ENCODE results near the gene STAT5B. TPM values are rescaled to one million over a fixed set of nuclear protein-coding genes. Genes with fewer than 3 reads are reported as not detected.
A peak's percentile ranks its signal among the peaks of the same experiment; 100 is the strongest.
"Not testable (repeated sequence)": the region's sequence is repeated elsewhere in the genome, so short reads cannot be mapped to it uniquely, and the experiment has no call there.

STAT5B gene
- polyA plus RNA-seq, 3 donors = 37.5 to 39.2 (median 37.6) TPM

DNA sequence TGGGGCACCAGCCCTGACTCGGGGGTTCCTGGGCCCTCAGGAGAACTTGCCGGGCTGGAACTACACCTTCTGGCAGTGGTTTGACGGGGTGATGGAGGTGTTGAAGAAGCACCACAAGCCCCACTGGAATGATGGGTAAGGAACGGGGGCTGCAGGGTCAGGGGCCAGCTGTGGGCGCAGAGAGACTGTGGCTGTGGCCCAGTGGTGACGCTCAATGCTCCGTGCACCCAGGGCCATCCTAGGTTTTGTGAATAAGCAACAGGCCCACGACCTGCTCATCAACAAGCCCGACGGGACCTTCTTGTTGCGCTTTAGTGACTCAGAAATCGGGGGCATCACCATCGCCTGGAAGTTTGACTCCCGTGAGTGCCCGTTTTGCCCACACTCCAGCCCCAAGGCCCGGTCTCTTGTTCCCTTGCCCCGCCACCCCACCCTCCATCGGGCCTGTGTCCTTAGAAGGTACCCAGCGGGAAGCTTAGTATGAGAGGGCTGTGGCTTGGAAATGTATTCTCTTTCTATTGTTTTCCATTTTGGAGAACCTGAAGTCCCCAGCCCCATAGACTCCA is 31.3 kb upstream of the STAT5B start:
- no peak for DNase-seq (ENCODE audit: low read depth in 3 of 3, low spot score in 2 of 3)

DNA sequence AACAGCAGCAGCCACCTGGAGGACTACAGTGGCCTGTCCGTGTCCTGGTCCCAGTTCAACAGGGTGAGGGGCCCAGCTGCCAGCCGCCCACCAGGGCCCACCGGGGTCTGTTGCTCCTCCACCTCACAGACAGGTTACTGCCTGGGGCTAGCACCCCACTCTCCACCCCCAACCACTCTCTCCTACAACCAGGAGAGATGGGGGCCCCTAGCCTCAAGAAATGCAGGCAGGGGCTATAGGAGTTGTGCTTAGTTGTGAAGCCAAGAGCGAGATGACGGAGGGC is 30.1 kb upstream of the STAT5B start:
- no peak for DNase-seq (ENCODE audit: low read depth in 3 of 3, low spot score in 2 of 3)

DNA sequence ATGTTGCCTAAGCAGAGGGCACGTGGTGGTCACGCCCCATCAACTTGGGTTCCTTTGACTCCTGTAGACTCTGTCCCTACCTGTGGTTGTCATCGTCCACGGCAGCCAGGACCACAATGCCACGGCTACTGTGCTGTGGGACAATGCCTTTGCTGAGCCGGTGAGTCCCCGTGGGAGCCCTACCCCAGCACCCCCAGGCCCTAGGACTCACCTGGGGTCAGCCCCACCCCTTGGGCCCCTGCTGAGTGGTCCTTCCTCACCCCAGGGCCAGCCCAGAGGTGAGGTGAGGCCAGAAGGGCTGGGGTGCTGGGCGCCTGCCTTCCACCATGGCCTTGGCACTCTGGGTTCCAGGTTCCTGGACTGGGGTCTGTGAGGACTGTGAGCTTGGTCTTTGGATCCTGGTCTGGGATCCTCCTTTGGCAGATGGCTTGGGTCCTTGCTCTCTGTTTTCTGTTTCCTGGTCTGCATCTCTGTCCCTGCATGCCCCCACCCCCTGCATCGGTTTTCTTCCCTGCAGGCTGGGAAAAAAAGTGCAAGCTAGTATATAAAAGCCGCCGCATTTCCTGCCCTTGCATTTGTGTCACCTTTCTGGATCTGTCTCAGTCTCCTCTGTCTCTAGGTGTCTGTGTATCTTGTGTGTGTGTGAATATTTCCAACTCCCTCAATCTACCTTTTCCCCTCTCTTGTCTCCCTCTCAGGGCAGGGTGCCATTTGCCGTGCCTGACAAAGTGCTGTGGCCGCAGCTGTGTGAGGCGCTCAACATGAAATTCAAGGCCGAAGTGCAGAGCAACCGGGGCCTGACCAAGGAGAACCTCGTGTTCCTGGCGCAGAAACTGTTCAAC is 29.6 kb upstream of the STAT5B start:
- DNase-seq (ENCODE audit: low read depth in 3 of 3, low spot score in 2 of 3) = no peak

DNA sequence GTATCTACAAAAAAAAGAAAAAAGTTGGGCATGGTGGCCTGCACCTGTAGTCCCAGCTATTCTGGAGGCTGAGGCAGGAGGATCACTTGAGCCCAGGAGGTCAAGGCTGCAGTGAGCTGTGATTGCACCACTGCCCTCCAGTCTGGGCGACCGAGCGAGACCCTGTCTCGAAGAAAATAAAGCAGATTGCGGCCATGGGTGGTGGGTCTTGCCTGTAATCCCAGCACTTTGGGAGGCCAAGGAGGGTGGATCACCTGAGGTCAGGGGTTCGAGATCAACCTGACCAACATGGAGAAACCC is 28.8 kb upstream of the STAT5B start:
- not testable (repeated sequence) for DNase-seq (ENCODE audit: low read depth in 3 of 3, low spot score in 2 of 3)

DNA sequence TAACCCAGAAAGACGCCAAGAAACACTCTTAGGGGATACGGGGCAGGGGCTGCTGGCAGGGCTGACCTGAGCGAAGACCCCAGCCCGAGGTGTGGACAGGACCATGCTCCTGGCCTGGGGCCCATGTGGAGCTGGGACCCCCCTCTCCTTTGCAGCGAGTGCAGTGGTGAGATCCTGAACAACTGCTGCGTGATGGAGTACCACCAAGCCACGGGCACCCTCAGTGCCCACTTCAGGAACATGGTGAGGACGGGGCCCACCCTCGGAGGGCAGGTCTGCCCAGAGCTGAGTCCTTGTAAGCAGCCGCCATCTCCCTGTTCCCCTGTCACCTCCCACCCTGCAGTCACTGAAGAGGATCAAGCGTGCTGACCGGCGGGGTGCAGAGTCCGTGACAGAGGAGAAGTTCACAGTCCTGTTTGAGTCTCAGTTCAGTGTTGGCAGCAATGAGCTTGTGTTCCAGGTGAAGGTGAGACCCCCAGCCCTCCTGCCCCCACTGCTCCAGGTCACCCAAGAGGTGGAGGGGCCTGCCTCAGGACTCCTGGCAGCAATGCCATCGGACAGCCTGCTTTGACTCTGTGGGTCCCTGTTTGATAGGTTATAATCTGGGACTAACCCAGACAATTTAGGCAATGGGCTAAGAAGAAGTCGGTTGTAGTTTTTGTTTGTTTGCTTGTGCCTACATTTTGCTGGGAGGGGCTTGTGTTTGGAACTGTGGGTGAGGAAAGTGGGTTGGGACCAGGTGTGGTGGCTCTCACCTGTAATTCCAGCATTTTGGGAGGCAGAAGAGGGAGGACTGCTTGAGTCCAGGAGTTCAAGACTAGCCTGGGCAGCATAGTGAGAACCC is 28.2 kb upstream of the STAT5B start:
- no peak for DNase-seq (ENCODE audit: low read depth in 3 of 3, low spot score in 2 of 3)

DNA sequence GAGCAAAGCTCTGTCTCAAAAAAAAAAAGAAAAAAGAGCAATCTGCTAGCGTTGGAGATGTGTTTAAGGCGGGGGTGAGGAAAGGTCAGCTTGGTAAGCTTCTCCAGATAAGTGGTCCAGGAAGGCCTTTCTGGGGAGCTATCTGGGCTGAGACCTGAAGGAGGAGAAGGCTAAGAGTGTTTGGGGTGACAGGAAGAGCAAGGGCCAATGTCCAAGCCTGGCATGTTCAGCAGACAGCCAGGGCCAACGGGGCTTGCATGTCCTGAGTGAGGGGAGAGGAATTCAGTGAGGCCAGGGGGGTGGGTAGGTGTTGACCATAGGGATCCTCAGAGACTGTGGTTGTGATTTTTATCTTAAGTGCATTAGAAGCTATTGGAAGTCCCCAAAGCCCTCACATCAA is 27.5 kb upstream of the STAT5B start:
- no peak for DNase-seq (ENCODE audit: low read depth in 3 of 3, low spot score in 2 of 3)

DNA sequence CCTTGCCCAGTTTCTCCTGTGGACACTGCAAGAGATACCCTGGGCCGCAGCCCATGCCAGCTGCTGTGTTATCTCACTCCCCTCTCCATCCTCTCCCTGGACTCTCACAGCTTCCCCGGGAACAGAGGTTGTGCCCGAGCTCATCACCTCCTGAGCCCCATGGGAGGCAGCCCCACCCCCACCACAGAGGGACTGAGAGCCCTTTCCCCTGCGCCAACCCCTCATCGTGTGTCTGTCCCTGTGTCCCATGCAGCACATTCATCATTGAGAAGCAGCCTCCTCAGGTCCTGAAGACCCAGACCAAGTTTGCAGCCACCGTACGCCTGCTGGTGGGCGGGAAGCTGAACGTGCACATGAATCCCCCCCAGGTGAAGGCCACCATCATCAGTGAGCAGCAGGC is 24.8 kb upstream of the STAT5B start:
- DNase-seq (ENCODE audit: low read depth in 3 of 3, low spot score in 2 of 3) = no peak

DNA sequence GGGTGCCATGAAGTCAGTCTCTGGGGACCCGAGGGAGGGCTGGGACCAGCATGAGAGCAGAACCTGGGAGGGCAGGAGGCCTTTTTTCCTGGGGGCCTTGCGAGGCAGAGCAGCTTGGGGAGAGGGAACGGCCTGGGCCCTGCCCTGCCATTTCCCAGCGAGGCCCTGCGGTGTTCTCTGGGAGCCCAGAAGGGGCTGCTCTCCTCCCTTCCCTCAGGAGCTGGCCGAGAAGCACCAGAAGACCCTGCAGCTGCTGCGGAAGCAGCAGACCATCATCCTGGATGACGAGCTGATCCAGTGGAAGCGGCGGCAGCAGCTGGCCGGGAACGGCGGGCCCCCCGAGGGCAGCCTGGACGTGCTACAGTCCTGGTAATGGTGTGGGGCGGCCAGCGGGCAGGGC is 23.7 kb upstream of the STAT5B start:
- DNase-seq (ENCODE audit: low read depth in 3 of 3, low spot score in 2 of 3) = not testable (repeated sequence)

DNA sequence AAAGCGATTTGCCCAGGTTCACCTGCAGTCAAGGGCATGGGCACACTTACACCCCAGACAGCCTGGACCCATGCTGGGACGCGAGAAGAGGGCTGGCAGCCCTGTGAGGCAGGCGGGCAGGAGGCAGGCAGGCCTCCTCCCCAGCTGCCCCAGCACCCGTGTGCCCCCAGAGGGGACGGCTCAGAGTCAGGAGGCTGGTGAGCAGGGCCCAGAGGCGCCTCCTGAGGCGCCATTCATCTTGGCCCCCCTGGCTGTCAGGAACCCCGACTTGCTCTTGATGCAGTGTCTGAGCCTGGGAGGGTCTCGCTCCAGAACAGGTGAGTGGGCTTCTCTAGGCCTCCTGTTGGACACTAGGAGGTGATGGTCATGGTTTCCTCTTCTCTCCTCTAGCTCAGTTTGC is 23.2 kb upstream of the STAT5B start:
- DNase-seq (ENCODE audit: low read depth in 3 of 3, low spot score in 2 of 3) = not testable (repeated sequence)

DNA sequence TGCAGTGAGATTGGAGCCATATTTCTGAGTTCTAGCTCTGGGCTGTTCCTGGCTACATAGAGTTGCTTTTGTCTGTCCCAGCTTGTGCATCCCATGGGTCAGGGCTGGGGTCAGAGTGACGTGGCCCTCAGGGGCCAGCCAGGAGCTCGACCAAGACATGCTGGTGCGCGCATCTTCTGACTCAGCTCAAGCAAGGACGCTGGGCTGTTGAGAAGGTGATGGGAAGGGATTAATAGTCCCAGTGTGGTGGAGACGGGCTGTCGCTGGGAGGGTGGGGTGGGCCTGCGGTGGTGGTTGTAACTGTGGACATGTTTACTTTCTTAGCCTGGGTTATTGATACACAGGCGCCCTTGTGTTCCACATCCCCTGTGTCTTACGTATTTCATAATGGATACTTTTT is 21.6 kb upstream of the STAT5B start:
- not testable (repeated sequence) for DNase-seq (ENCODE audit: low read depth in 3 of 3, low spot score in 2 of 3)

DNA sequence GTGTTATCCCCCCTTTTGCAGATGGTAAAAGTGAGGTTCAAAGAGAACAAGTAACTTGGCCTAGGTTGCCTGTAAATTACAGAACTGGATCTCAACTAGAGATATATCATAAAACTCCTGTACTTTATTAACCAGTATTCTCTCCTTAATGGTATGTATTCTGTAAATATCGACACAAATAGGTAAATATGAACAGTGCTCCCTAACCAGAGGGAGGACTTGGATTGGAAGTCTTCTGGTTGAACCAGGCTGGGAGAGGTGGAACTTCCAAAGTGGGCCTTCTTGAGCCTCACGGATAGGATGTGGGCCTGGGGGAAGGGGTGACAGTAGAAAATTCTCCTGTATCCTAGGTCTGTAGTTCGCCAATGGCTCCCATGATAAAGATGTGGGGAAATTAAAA is 19.8 kb upstream of the STAT5B start:
- DNase-seq (ENCODE audit: low read depth in 3 of 3, low spot score in 2 of 3) = no peak

DNA sequence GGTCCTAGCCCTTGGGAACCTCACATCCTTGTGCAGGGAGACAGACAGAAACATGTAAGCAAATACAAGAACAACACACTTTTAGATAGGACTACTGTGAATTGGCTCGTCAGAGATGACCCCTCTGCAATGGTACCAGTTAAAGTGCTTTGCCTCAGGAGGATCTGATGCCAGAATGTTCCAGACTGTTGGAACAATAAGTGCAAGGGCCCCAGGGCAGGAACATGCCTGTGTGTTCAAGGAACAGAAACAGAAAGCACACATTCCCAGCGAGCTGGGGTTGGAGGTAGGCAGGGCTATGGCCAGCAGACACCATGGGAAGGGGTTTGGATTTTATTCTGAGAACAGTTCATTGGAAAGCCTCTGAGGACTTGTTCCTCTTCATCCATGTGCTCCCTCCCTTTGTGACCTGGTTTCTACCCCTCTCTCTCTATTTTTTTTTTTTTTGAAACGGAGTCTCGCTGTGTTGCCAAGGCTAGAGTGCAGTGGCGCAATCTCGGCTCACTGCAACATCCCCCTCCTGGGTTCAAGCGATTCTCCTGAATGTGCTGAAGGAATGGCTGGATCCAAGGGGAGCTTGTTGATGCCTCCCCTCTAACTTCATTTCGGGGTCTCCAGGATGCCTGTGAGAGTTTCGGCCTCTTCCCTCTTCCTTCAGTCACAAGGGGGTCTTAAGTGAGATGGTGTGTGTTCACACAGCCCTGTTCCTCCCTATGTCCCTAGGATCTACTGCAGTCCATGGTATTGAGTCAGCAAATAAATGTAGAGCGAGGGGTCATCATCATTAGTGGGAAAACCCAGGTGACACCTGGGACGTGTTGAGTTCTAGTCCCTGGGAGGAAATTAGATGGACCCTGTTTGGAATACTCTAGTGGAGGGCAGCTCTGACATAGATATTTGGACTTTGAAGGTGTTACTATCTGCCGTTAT is 18.5 kb upstream of the STAT5B start:
- no peak for DNase-seq (ENCODE audit: low read depth in 3 of 3, low spot score in 2 of 3)

DNA sequence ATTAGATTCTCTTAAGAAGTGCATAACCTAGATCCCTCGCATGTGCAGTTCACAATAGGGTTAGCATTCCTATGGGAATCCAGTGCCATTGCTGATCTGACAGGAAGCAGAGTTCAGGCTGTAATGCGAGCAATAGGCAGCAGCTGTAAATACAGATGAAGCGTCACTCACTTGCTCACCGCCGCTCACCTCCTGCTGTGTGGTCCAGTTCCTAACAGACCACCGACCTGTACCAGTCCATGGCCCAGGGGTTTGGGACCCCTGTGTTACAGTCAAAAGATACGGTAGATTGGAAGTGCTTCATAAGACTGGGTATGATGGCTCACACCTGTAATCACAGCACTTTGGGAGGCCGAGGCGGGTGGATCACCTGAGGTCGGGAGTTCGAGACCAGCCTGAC is 14.9 kb upstream of the STAT5B start:
- DNase-seq (ENCODE audit: low read depth in 3 of 3, low spot score in 2 of 3) = no peak

DNA sequence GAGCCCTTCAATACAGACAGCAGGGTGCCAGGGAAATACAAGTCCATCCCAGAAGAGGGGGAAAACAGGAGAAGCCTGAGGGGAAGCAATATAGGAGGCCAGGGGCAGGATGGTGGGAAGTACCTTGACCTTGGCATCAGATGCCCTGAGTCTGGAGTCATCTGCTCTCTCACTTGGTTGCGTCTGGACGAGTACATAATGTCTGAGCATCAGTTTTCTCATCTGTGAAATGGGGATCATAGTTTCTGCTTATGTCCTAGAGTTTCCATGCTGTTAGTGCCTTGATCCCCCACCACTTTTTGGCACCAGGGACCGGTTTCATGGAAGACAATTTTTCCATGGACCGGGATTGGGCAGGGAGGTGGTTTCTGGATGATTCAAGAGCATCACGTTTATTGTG is 14.4 kb upstream of the STAT5B start:
- no peak for DNase-seq (ENCODE audit: low read depth in 3 of 3, low spot score in 2 of 3)

DNA sequence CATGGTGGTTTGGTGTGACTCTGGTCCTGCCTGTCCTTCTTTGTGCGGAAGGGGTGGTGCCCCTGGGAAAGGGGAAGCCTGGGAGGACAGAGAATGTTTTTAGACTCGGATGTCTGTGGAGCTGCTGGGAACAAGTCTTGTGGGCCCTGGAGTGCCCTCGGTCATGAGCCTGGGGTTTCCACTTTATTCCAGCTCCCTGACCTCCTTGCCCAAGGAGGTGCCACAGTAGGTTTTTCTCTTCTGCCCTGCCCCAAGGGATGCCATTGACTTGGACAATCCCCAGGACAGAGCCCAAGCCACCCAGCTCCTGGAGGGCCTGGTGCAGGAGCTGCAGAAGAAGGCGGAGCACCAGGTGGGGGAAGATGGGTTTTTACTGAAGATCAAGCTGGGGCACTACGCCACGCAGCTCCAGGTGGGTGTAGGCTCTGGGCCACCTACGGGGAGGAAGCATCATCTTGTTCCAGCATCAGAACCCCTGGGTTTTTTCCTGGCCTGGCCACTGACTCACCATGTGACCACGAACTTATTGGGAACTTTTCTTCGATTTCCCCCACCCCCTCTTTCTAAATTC is 13.5 kb upstream of the STAT5B start:
- DNase-seq (ENCODE audit: low read depth in 3 of 3, low spot score in 2 of 3) = no peak

DNA sequence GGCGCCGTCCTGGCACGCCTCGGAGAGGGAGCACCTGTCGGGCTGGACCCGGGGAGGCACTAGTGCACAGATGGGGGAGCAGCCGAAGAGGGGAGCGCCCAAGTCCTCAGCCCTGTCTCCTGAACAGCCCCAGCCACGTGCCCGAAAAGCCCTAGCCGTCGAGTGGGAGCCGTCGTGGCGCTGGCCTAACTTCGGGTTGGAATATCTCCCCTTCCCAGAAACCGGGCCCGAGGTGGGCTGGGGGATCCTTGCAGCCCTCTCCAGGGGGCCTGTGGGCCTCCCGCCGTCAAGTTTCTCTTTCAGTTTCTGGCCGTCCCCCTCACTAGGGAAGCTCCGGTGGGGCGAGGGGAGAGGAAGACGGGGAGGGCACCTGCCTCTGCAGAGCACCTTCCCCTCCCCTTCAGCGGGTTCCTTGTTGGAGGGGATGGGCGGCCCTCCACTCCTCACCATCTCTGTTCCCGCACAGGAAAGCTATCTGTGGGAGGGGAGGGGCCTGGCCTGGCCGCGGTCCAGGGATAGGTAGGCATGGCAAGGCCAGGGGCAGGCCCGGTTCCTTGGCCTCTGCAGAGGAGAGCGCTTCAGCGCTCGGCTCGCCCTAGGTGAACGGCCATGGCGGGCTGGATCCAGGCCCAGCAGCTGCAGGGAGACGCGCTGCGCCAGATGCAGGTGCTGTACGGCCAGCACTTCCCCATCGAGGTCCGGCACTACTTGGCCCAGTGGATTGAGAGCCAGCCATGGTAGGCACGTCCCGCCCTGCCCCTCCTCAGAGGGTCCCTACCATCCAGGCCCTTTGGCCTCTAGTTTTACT is 12.8 kb upstream of the STAT5B start:
- DNase-seq (ENCODE audit: low read depth in 3 of 3, low spot score in 2 of 3) = no peak

DNA sequence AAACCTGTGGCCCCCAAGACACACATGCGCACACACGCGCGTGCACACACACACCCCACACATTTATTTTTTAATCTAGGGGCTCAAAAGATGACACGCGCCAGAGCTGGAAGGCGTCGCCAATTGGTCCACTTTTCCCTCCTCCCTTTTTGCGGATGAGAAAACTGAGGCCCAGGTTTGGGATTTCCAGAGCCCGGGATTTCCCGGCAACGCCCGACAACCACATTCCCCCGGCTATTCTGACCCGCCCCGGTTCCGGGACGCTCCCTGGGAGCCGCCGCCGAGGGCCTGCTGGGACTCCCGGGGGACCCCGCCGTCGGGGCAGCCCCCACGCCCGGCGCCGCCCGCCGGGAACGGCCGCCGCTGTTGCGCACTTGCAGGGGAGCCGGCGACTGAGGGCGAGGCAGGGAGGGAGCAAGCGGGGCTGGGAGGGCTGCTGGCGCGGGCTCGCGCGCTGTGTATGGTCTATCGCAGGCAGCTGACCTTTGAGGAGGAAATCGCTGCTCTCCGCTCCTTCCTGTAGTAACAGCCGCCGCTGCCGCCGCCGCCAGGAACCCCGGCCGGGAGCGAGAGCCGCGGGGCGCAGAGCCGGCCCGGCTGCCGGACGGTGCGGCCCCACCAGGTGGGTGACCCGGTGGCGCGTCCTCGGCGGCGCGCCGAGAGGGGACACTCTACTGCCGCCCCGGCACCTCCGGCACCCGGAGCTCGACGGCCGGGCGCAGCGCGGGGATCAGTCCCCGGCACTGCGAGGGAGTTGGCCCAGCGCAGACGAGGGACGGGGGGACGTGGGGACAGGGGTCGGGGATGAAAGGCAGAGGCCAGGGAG is 12.0 kb upstream of the STAT5B start, which contains the start of gene STAT5A:
TSS of gene STAT5A (plus strand) at position 522 of the 826 bp plus-strand sequence. CDS start 914 bp downstream, outside the sequence.
- peak in 1 of 3 donors; percentile 54 for DNase-seq (ENCODE audit: low read depth in 3 of 3, low spot score in 2 of 3)

DNA sequence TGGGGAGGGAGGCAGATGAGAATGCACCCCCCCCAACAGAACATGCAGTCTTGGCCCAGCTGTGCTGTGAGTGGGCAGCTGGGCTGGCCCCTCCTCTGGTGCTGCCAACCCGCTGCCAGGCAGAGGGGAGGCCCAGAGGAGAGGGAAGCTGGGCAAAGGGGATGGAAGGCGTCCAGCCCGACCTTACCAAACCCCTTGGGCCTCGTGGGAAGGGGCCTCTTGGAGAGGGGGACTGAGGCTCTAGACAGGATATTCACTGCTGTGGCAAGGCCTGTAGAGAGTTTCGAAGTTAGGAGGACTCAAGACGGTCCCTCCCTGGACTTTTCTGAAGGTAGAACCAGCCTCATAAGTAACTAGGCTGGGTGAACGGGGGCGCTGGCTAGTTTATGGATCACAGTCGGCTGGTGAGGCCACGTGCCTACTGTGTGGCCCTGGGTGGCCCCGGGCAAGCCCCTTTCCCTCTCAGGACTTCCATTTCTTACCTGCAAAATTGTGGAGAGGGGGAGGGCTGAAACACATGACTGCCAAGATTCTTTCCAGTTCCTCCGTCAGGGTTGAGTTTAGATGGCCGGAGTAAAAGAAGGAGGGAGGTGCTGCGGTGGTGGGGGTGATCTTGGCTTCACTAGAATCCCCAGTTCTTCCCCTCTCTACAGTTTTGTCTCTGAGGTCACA is 11.2 kb upstream of the STAT5B start:
- DNase-seq (ENCODE audit: low read depth in 3 of 3, low spot score in 2 of 3) = no peak

Data from right renal cortex interstitium (tissue), 3 donors.